ENCODE data around the gene BEGAIN.

GRCh38 chr14:100619396-100620254 is 32.4 kb upstream of the BEGAIN start:
- TF ChIP-seq CTCF (IDR thresholded peaks at IDR 0.05) (no peak), POLR2A (IDR thresholded peaks at IDR 0.05) (no peak)

Data from adrenal gland (tissue), 5 donors.